Measurements from ENCODE around the gene KDF1. TPM values are rescaled to one million over a fixed set of nuclear protein-coding genes. Genes with fewer than 3 reads are reported as not detected.

Gene KDF1
- total and polyA plus RNA-seq, 2 of the 13 experiments (the other 11 are each of a cell fraction or from before 2014, with no cell fraction given), result 1.9 to 4.9 TPM

DNA sequence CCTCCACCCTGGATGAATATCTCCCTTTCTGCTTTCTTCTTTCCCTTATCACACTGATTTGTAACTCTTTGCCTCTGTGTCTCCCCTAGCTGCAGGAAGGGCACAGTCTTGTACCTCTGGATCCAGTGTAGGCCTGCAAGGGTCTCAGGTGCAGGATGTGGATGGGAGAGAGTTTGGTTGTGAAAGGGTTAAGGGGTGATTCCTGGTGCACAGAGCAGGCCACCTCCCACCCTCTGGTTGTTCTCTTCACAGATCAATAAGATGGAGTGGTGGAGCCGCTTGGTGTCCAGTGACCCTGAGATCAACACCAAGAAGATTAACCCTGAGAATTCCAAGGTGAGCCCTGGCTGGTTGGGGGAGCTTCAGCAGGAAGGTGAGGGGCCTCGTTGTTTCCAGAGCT lies 15.1 kb downstream of the KDF1 start (continued):
- TF ChIP-seq ZNF431 (CRISPR knock-in tag; IDR thresholded peaks at IDR 0.05; ENCODE audit: borderline replicate concordance, low read depth) (no peak), NCOA5 (CRISPR knock-in tag; IDR thresholded peaks at IDR 0.05) (no peak), RAD51 (IDR thresholded peaks at IDR 0.05; ENCODE audit: borderline replicate concordance) (no peak), ZNF749 (CRISPR knock-in tag; IDR thresholded peaks at IDR 0.05; ENCODE audit: borderline replicate concordance) (no peak), ZNF792 (CRISPR knock-in tag; IDR thresholded peaks at IDR 0.05) (no peak), IRX3 (CRISPR knock-in tag; IDR thresholded peaks at IDR 0.05; ENCODE audit: borderline replicate concordance, low read depth) (no peak), REL (CRISPR knock-in tag; conservative IDR thresholded peaks at IDR 0.05) (no peak), ZFP36L2 (CRISPR knock-in tag; IDR thresholded peaks at IDR 0.05) (no peak), SP4 (CRISPR knock-in tag; IDR thresholded peaks at IDR 0.05) (no peak), RAD21 (CRISPR knock-in tag; IDR thresholded peaks at IDR 0.05) (no peak), ZNF296 (CRISPR knock-in tag; conservative IDR thresholded peaks at IDR 0.05) (no peak), ZNF235 (CRISPR knock-in tag; IDR thresholded peaks at IDR 0.05; ENCODE audit: borderline replicate concordance) (no peak), ZNF782 (CRISPR knock-in tag; IDR thresholded peaks at IDR 0.05; ENCODE audit: borderline replicate concordance) (no peak), KAT8 (CRISPR knock-in tag; IDR thresholded peaks at IDR 0.05) (no peak), ZNF660 (CRISPR knock-in tag; IDR thresholded peaks at IDR 0.05; ENCODE audit: borderline replicate concordance, low read depth) (no peak), ZNF674 (CRISPR knock-in tag; IDR thresholded peaks at IDR 0.05; ENCODE audit: low read depth) (no peak), ZNF737 (CRISPR knock-in tag; IDR thresholded peaks at IDR 0.05; ENCODE audit: borderline replicate concordance) (no peak), POLR2A (IDR thresholded peaks at IDR 0.05; ENCODE audit: insufficient read depth in 1 of 2, low read depth in 2 of 2, low read length in 2 of 2) (no peak), ZNF20 (CRISPR knock-in tag; IDR thresholded peaks at IDR 0.05) (no peak), JDP2 (CRISPR knock-in tag; IDR thresholded peaks at IDR 0.05; ENCODE audit: borderline replicate concordance) (no peak), ZNF460 (CRISPR knock-in tag; IDR thresholded peaks at IDR 0.05; ENCODE audit: borderline replicate concordance) (no peak), ZMAT3 (CRISPR knock-in tag; conservative IDR thresholded peaks at IDR 0.05) (no peak), TP53 (CRISPR knock-in tag; conservative IDR thresholded peaks at IDR 0.05) (no peak), SNAI1 (CRISPR knock-in tag; IDR thresholded peaks at IDR 0.05; ENCODE audit: borderline replicate concordance) (no peak), MEIS2 (CRISPR knock-in tag; IDR thresholded peaks at IDR 0.05) (no peak), ZNF224 (CRISPR knock-in tag; IDR thresholded peaks at IDR 0.05) (0 out of 2 replicates have a peak, but pooled peaks have one; percentile 48), ZNF143 (CRISPR knock-in tag; IDR thresholded peaks at IDR 0.05) (no peak)
- TF ChIP-seq, protein P1, sequence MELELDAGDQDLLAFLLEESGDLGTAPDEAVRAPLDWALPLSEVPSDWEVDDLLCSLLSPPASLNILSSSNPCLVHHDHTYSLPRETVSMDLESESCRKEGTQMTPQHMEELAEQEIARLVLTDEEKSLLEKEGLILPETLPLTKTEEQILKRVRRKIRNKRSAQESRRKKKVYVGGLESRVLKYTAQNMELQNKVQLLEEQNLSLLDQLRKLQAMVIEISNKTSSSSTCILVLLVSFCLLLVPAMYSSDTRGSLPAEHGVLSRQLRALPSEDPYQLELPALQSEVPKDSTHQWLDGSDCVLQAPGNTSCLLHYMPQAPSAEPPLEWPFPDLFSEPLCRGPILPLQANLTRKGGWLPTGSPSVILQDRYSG (CRISPR knock-in tag; IDR thresholded peaks at IDR 0.05), result no peak
- TF ChIP-seq, protein P2, sequence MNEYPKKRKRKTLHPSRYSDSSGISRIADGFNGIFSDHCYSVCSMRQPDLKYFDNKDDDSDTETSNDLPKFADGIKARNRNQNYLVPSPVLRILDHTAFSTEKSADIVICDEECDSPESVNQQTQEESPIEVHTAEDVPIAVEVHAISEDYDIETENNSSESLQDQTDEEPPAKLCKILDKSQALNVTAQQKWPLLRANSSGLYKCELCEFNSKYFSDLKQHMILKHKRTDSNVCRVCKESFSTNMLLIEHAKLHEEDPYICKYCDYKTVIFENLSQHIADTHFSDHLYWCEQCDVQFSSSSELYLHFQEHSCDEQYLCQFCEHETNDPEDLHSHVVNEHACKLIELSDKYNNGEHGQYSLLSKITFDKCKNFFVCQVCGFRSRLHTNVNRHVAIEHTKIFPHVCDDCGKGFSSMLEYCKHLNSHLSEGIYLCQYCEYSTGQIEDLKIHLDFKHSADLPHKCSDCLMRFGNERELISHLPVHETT (CRISPR knock-in tag; conservative IDR thresholded peaks at IDR 0.05), result no peak
- TF ChIP-seq, protein P3, sequence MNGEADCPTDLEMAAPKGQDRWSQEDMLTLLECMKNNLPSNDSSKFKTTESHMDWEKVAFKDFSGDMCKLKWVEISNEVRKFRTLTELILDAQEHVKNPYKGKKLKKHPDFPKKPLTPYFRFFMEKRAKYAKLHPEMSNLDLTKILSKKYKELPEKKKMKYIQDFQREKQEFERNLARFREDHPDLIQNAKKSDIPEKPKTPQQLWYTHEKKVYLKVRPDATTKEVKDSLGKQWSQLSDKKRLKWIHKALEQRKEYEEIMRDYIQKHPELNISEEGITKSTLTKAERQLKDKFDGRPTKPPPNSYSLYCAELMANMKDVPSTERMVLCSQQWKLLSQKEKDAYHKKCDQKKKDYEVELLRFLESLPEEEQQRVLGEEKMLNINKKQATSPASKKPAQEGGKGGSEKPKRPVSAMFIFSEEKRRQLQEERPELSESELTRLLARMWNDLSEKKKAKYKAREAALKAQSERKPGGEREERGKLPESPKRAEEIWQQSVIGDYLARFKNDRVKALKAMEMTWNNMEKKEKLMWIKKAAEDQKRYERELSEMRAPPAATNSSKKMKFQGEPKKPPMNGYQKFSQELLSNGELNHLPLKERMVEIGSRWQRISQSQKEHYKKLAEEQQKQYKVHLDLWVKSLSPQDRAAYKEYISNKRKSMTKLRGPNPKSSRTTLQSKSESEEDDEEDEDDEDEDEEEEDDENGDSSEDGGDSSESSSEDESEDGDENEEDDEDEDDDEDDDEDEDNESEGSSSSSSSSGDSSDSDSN (CRISPR knock-in tag; IDR thresholded peaks at IDR 0.05), result no peak
